ENCODE measurements around the gene CALN1.

DNA sequence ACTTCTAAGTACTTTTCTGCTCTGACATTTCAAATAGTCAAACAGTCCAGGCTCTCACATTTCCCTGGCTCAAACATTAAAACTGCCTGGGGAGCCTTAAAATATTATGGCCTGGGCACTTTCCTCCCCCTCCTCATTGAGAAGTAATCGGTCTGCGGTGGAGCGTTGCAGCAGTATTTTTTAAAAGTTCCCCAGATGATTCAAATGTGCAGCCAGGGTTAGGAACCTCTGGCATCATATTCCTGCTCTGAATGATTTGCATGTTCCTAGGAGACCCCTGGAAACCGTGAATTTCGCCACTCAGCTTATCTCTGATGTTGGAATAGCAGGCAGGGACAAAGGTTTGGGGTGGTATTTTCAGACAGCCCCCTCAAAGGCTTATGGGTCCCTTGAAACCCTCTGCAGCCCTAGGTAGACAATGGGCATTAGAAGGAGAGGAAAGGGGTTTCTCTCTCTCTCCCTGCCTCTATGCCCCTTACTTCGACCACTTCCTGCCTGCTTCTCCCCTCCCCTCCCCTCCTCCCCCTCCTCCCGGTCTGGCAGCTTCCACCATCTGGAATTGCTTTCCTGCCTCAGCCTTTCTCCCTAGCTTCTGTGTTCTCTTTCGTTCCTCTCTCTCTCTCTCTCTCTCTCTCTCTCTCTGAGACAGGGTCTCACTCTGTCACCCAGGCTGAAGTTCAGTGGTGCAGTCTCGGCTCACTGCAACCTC lies 658.0 kb downstream of the CALN1 start:
- TF ChIP-seq POLR2A (IDR thresholded peaks at IDR 0.05; ENCODE audit: low read depth, low read length) (no peak), TAF1 (IDR thresholded peaks at IDR 0.05; ENCODE audit: borderline replicate concordance, low read depth, low read length) (no peak)
